ENCODE data around the gene GLI1.
"Not testable (repeated sequence)": the region's sequence is repeated elsewhere in the genome, so short reads cannot be mapped to it uniquely, and the experiment has no call there.

GLI1 gene

GRCh38 chr12:57429473-57430111, 30.0 kb upstream of the GLI1 start:
- WGBS, result 46% methylated on average over 8 of the region's 9 CpGs

GRCh38 chr12:57430112-57430930, 29.3 kb upstream of the GLI1 start:
- 1% methylated on average over 74 of the region's 74 CpGs for WGBS
- H3K36me3 ChIP-seq (ENCODE audit: insufficient read depth, low read length), result no peaks in the 10 kb centered on the region
- H3K27ac ChIP-seq (ENCODE audit: low read depth, low read length), result peak overlapping the region; percentile 53
- peak overlapping the region; percentile 66 for H3K4me3 ChIP-seq (ENCODE audit: low read length)
- no peaks in the 10 kb centered on the region for H3K9me3 ChIP-seq (ENCODE audit: insufficient read depth, low read depth, low read length)
- H3K27me3 ChIP-seq (ENCODE audit: insufficient read depth, low read length), result no peaks in the 10 kb centered on the region
- H3K4me1 ChIP-seq (ENCODE audit: insufficient read depth, low read length), result peaks cover 13% of the 10 kb centered on the region; the same call in 1 of the 2 replicates
- peak overlapping the region; percentile 80 for H3K9ac ChIP-seq (ENCODE audit: low read depth, low read length)

More at GRCh38 chr12:57429473-57430111, 30.0 kb upstream of the GLI1 start:
- H3K36me3 ChIP-seq (ENCODE audit: insufficient read depth, low read length), result no peaks in the 10 kb centered on the region
- no peaks in the 10 kb centered on the region for H3K27me3 ChIP-seq (ENCODE audit: insufficient read depth, low read length)
- H3K9me3 ChIP-seq (ENCODE audit: insufficient read depth, low read depth, low read length), result no peaks in the 10 kb centered on the region
- peak overlapping the region; percentile 80 for H3K9ac ChIP-seq (ENCODE audit: low read depth, low read length)
- H3K4me3 ChIP-seq (ENCODE audit: low read length), result peak overlapping the region; percentile 66
- H3K27ac ChIP-seq (ENCODE audit: low read depth, low read length), result peak overlapping the region; percentile 53
- H3K4me1 ChIP-seq (ENCODE audit: insufficient read depth, low read length), result peaks cover 13% of the 10 kb centered on the region; the same call in 1 of the 2 replicates

DNA sequence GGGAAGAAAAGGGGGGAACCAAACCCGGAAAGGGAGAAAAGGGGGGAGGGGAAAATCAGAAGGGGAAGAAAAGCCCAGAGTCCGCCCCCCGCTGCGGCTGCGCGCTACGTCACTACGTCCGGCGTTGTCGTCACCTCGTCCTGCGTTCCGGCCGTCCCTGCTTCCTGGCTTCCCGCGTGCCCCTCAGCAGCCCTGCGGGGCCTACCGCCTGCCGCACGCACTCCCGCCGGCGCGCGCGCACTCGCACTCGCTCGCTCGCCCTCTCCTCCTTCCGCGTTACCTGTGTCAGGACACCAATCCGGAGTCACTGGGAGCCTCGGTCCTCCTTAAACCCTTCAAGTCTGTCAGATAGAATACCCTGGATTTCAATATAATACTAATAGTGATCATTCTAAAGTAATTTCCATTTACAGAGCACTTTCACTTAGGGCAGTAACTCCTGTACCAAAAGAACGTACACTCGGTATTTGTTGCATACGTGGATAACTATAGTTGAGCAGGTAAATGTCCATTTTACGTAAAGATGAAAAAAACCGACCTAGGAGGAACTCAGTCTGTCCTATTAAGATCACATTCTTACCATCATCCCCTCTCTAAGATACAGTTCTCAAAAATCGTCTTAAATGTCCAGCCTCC, 28.5 kb upstream of the GLI1 start, which contains the start of gene R3HDM2:
Gene R3HDM2 (minus strand): TSS at position 113 of the 636 bp plus-strand sequence. CDS start 120,615 bp downstream, outside the sequence.
- peak within 1 kb of the TSS; percentile 80 for H3K9ac ChIP-seq (ENCODE audit: low read depth, low read length)
- peaks cover 13% of the 10 kb centered on the region; the same call in 1 of the 2 replicates for H3K4me1 ChIP-seq (ENCODE audit: insufficient read depth, low read length)
- no peaks in the 10 kb centered on the region for H3K27me3 ChIP-seq (ENCODE audit: insufficient read depth, low read length)
- 10% methylated on average over 41 of the region's 41 CpGs for WGBS
- H3K9me3 ChIP-seq (ENCODE audit: insufficient read depth, low read depth, low read length), result no peaks in the 10 kb centered on the region
- H3K4me3 ChIP-seq (ENCODE audit: low read length), result peak within 1 kb of the TSS; percentile 66
- peak within 1 kb of the TSS; percentile 59 for H3K27ac ChIP-seq (ENCODE audit: low read depth, low read length)
- H3K36me3 ChIP-seq (ENCODE audit: insufficient read depth, low read length), result no peaks in the 10 kb centered on the region

DNA sequence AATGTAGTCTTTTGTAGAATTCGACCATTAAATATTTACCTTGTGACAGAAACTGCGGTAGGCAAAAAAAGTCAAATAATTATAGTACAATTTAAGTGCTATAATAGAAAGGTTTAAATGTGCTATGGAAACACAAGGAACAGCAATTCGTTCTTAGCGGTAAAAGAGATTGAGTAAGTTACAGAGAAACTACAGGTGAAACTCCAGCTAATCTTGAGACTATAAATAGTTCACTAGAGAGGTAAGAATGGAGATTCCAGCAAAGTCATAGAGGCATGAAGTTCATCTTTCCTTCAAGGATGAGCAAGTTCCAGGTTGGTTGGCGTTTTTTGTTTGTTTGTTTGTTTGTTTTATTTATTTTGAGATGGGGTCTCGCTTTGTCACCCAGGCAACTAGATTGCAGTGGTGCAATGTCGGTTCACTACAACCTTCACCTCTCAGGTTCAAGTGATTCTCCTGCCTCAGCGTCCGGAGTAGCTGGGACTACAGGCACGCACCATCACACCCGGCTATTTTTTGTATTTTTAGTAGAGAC, 27.9 kb upstream of the GLI1 start:
- H3K9ac ChIP-seq (ENCODE audit: low read depth, low read length), result peak overlapping the region; percentile 80; the same call in 1 of the 2 replicates
- 92% methylated on average over 10 of the region's 11 CpGs for WGBS
- H3K27me3 ChIP-seq (ENCODE audit: insufficient read depth, low read length), result no peaks in the 10 kb centered on the region
- no peaks in the 10 kb centered on the region for H3K36me3 ChIP-seq (ENCODE audit: insufficient read depth, low read length)
- H3K4me3 ChIP-seq (ENCODE audit: low read length), result peak overlapping the region; percentile 66
- no peak overlapping the region; the same call in 1 of the 2 replicates for H3K27ac ChIP-seq (ENCODE audit: low read depth, low read length)
- H3K9me3 ChIP-seq (ENCODE audit: insufficient read depth, low read depth, low read length), result no peaks in the 10 kb centered on the region
- peaks cover 13% of the 10 kb centered on the region; the same call in 1 of the 2 replicates for H3K4me1 ChIP-seq (ENCODE audit: insufficient read depth, low read length)

DNA sequence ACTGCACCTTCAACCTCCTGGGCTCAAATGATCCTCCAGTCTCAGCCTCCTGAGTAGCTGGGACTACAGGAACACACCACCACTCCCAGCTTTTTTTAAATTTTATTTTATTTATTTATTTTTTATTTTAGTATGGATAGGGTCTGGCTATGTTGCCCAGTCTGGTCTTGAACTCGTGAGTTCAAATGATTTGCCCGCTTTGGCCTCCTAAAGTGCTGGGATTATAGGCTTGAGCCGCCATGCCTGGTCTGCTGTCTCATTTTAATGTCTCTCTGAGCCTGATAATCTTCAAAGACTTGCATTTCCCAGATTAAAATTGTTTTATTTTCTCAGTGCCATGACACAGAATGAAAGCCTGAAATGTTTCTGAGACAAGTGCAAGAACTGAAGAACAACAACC, 26.2 kb upstream of the GLI1 start:
- no peaks in the 10 kb centered on the region for H3K9me3 ChIP-seq (ENCODE audit: insufficient read depth, low read depth, low read length)
- no peaks in the 10 kb centered on the region for H3K27me3 ChIP-seq (ENCODE audit: insufficient read depth, low read length)
- H3K9ac ChIP-seq (ENCODE audit: low read depth, low read length), result no peak overlapping the region
- H3K4me1 ChIP-seq (ENCODE audit: insufficient read depth, low read length), result peaks cover 13% of the 10 kb centered on the region; the same call in 1 of the 2 replicates
- no peak overlapping the region for H3K27ac ChIP-seq (ENCODE audit: low read depth, low read length)
- H3K4me3 ChIP-seq (ENCODE audit: low read length), result no peak overlapping the region
- no peaks in the 10 kb centered on the region for H3K36me3 ChIP-seq (ENCODE audit: insufficient read depth, low read length)
- 92% methylated on average over 3 of the region's 3 CpGs for WGBS

DNA sequence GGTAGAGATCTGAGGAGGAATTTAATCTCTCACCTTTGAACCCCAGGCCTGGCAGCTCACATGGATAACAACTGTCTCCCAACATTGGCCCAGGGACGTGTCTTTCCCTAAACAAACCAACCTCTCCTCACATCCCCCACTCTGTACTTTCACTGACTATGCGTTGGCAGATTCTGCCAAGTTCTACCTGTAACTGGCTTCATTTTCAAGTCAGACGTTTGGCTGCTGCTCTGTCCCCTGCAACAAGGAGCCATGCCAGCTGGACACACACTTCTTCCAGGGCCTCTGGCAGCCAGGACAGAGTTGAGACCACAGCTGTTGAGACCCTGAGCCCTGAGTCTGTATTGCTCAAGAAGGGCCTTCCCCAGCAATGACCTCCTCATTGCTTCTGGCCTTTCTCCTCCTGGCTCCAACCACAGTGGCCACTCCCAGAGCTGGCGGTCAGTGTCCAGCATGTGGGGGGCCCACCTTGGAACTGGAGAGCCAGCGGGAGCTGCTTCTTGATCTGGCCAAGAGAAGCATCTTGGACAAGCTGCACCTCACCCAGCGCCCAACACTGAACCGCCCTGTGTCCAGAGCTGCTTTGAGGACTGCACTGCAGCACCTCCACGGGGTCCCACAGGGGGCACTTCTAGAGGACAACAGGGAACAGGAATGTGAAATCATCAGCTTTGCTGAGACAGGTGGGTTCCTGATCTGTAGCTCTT, 24.9 kb upstream of the GLI1 start, which contains the start of gene INHBC:
Gene INHBC (plus strand): TSS at position 268 of the 707 bp plus-strand sequence. CDS start 103 bp downstream, at position 371.
- Histone ChIP-seq H3K4me3 (ENCODE audit: low read length) (no peak within 1 kb of the TSS), H3K27ac (ENCODE audit: low read depth, low read length) (no peak within 1 kb of the TSS), H3K9ac (ENCODE audit: low read depth, low read length) (no peak within 1 kb of the TSS), H3K27me3 (ENCODE audit: insufficient read depth, low read length) (no peaks in the 10 kb centered on the region), H3K4me1 (ENCODE audit: insufficient read depth, low read length) (peaks cover 8% of the 10 kb centered on the region; the same call in 1 of the 2 replicates), H3K36me3 (ENCODE audit: insufficient read depth, low read length) (no peaks in the 10 kb centered on the region), H3K9me3 (ENCODE audit: insufficient read depth, low read depth, low read length) (no peaks in the 10 kb centered on the region)
- WGBS, result 84% methylated on average over 8 of the region's 8 CpGs

DNA sequence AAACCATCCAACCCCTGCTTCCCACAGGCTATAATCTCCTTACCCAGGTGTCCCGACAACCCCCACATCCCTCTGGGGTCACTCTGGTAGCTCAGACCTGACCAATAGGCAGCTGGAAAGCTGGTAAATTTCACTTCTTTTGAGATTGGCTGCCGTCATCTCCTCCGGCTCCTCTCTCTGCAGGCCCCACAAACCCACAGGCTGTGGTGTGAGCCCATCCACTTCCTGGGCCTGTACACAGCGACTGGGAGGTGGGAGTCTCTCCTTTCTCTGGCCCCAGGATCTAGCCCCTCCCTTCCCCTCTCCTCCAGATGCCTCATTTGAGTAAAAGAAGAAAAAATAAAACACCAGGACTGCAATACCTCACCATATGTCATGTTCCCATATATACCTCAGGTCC, 24.3 kb upstream of the GLI1 start:
- Histone ChIP-seq H3K27me3 (ENCODE audit: insufficient read depth, low read length) (no peaks in the 10 kb centered on the region), H3K27ac (ENCODE audit: low read depth, low read length) (no peak overlapping the region), H3K36me3 (ENCODE audit: insufficient read depth, low read length) (no peaks in the 10 kb centered on the region), H3K4me3 (ENCODE audit: low read length) (no peak overlapping the region), H3K4me1 (ENCODE audit: insufficient read depth, low read length) (peaks cover 5% of the 10 kb centered on the region; the same call in 1 of the 2 replicates), H3K9ac (ENCODE audit: low read depth, low read length) (no peak overlapping the region), H3K9me3 (ENCODE audit: insufficient read depth, low read depth, low read length) (no peaks in the 10 kb centered on the region)
- 71% methylated on average over 4 of the region's 4 CpGs for WGBS

GRCh38 chr12:57438400-57438799, 21.2 kb upstream of the GLI1 start:
- Histone ChIP-seq H3K27ac (ENCODE audit: low read depth, low read length) (no peak overlapping the region), H3K36me3 (ENCODE audit: insufficient read depth, low read length) (no peaks in the 10 kb centered on the region), H3K9ac (ENCODE audit: low read depth, low read length) (no peak overlapping the region), H3K27me3 (ENCODE audit: insufficient read depth, low read length) (no peaks in the 10 kb centered on the region), H3K9me3 (ENCODE audit: insufficient read depth, low read depth, low read length) (no peaks in the 10 kb centered on the region), H3K4me3 (ENCODE audit: low read length) (no peak overlapping the region), H3K4me1 (ENCODE audit: insufficient read depth, low read length) (no peaks in the 10 kb centered on the region)
- 93% methylated on average over 1 of the region's 1 CpG for WGBS

- Histone ChIP-seq H3K27me3 (ENCODE audit: insufficient read depth, low read length) (no peaks in the 10 kb centered on the region), H3K4me1 (ENCODE audit: insufficient read depth, low read length) (no peaks in the 10 kb centered on the region), H3K4me3 (ENCODE audit: low read length) (no peak overlapping the region), H3K36me3 (ENCODE audit: insufficient read depth, low read length) (no peaks in the 10 kb centered on the region), H3K27ac (ENCODE audit: low read depth, low read length) (no peak overlapping the region), H3K9me3 (ENCODE audit: insufficient read depth, low read depth, low read length) (no peaks in the 10 kb centered on the region), H3K9ac (ENCODE audit: low read depth, low read length) (no peak overlapping the region)
- 88% methylated on average over 3 of the region's 4 CpGs for WGBS
These were observed 19.8 kb upstream of the GLI1 start for GRCh38 chr12:57439762-57440266.

GRCh38 chr12:57441393-57441792, 18.2 kb upstream of the GLI1 start:
- 79% methylated on average over 2 of the region's 2 CpGs for whole genome bisulfite sequencing
- not testable (repeated sequence) for H3K27ac ChIP-seq (ENCODE audit: low read depth, low read length)

More at GRCh38 chr12:57441393-57441792, 18.2 kb upstream of the GLI1 start:
- H3K4me1 ChIP-seq (ENCODE audit: insufficient read depth, low read length); H3K9ac ChIP-seq (ENCODE audit: low read depth, low read length); H3K36me3 ChIP-seq (ENCODE audit: insufficient read depth, low read length); H3K9me3 ChIP-seq (ENCODE audit: insufficient read depth, low read depth, low read length); H3K27me3 ChIP-seq (ENCODE audit: insufficient read depth, low read length); H3K4me3 ChIP-seq (ENCODE audit: low read length): not testable (repeated sequence)
